ENCODE measurements around the gene SETX.

The SETX gene

DNA sequence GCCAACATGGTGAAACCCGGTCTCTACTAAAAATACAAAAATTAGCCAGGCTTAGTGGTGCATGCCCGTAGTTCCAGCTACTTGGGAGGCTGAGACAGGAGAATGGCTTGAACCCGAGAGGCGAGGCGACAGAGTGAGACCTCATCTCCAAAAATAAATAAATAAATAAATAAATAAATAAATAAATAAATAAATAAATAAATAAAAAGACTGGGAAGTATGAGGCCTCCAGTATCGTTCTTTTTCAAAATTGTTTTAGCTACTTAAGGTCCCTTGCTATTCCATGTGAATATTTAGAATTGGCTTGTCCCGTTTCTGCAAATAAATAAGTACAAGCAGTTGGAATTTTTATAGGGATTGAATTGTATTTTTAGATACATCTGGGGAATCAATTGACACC is 3.0 kb upstream of the SETX start:
- DNase-seq (ENCODE audit: low read depth): no peak

DNA sequence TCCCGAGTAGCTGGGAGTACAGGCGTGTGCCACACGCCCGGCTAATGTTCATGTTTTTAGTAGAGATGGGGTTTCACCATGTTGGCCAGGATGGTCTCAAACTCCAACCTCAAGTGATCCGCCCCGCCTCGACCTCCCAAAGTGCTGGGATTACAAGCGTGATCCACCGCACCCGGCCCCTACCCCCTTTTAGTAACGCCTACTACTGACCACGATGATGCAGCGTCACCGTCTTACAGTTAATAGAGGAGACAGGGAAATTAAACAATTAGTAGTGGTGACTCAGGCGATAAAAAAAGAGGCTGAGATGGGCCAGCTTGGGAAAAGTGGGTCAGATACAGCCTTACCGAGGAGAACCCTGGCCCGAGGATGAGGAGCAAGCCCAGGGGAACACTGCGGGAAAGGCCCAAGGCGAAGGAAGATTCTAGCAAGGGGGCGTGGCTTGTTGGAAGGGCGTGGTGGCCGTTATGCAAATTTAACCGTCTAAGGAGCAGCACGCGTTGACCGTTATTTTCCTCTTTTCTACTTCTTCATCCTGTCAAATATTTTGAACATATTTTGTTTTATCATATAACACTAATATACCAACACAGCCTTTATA is 1.6 kb upstream of the SETX start:
- no peak for DNase-seq (ENCODE audit: low read depth)

DNA sequence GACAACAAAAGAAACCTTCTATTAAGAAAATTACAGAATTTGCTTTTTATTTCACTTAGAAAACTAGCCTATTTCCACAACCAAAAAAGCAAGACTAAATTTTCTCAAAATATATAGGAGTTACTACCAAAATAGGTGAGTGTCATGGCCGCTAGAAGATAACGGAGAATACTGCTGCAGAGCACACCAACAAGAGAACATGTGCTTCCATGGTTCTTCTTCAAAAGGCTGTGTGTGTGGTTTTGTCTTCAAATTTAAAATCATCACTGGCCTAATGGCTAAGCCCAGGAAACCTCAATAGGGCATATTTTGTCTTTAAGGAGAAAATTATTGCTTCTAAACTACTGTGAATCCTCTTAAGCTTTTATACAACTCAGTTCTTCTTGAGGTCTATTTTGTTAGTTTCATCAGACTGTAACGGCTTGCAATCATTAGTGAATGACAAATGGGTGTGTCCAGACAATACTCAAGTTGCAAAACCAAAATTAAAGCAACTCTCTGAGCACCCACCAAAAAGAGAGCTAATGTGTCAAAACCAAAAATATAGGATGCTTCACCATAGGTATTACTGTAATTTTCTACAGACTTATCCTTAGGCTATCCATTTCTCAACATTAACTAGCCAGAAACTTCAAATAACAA is 3.3 kb downstream of the SETX start:
- DNase-seq (ENCODE audit: low read depth): no peak

DNA sequence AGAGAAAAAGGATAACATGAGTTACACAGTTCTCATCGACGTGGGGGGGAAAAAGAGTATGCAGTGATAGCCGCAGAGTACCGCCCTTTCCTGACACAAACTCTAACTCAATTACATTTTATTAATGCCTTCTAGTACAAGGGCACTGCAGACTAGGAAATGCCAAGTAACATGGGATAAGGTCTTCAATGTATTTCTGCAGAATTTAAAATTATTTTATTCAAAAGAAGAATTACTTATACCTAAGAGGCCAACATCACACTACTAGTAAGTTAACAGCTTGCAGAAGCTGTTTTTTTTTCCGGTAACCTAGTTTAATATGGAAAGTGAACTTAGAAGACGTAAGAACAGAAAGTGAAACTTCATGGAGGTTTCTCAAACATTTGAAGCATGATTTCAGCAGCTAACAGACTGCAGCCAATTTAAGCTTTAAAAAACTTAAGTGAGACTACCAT is 3.9 kb downstream of the SETX start:
- no peak for DNase-seq (ENCODE audit: low read depth)

DNA sequence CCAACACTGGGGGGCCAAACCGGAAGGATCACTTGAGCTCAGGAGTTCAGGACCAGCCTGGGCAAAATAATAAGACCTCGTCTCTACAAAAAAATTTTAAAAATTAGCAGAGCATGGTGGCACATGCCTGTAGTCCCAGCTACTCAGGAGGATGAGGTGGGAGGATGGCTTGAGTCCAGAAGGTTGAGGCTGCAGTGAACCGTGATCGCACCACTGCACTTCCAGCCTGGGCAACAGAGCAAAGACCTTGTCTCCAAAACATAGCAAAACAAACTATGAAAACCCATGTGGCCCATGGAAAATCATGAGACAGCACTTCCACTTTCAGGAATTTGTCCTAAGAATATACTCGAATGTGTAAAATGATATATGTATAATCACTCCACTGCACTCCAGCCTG is 6.1 kb downstream of the SETX start:
- no peak for DNase-seq (ENCODE audit: low read depth)

DNA sequence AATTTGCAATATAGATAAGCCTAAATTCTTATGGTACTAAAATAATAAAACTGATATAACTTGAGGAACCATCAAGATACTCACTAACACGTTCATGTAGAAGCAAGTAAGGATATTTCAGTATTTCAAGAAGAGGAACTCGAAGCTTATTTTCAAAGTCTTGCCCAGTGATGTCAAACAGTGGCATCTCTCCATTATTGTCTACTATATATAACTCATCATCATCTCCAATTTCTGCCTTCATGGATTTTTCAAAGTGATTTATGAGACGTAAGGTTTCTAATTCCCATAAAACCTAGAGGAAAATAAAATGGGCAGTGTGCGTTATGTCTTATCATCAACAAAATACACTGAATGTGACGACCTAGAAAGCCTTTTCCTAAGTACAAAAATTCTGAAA is 8.6 kb downstream of the SETX start:
- DNase-seq (ENCODE audit: low read depth): no peak

DNA sequence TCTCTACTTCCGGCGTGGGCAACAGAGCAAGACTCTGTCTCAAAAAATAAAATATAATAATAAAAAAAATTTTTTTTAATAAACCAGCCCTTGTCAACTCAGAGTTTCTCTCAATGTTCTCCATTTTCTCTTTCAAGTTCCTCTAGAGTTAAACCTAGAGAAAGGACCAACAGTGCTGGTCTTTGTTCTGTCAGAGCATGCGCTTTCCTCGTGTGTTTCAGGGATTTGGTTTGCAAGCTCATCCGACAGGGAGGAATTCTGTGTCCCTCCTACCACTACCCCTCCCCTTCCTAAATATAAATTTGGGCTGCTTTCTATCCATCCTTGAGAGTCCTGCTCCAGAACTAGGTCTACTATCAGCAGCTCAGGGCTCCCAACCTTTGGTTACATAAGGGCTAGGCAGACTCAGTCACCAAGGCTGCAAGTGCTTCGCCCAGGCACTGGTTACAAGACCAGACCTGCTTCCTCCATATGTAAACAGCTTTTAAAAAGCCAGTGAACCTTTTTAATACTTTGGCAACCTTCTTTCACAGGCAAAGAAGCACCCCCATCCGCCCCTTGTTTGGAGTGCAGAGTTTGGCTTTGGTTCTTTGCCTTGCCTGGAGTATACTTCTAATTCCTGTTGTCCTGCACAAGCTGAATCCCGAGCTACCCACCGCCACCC is 13.5 kb downstream of the SETX start:
- no peak for DNase-seq (ENCODE audit: low read depth)

DNA sequence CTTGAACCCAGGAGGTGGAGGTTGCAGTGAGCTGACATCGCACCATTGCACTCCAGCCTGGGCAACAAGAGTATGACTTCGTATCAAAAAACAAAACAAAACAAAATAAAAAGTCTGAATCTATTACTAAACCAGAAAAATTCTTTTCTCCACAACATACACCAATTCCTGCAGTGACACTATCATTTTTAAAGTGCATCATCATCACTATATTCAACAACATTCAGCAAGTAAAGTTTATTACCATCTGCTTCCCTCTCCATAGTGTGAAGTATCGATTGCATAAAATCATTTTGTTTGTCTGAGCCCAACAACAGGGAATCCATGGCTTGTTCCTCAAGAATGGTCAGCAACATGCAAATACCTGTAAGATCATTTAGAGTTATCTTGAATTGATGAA is 20.4 kb downstream of the SETX start:
- DNase-seq (ENCODE audit: low read depth): no peak

DNA sequence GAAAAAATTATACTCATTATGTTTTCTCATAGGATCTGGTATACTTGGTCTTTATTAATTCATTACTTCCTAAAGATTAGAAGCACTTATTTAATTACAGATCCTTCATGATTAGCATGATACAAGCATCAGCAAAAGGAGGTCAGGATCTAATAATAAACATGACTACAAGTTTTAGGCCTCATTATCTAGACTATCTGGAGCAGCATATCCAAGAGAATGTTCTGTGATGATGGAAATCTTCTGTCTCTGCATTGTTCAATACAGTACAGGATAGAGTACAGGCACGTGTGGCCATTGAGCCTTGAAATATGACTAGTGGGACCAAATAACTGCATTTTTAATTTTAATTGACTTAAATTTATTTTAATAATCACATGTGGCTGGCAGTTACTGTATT is 21.2 kb downstream of the SETX start:
- no peak for DNase-seq (ENCODE audit: low read depth)

DNA sequence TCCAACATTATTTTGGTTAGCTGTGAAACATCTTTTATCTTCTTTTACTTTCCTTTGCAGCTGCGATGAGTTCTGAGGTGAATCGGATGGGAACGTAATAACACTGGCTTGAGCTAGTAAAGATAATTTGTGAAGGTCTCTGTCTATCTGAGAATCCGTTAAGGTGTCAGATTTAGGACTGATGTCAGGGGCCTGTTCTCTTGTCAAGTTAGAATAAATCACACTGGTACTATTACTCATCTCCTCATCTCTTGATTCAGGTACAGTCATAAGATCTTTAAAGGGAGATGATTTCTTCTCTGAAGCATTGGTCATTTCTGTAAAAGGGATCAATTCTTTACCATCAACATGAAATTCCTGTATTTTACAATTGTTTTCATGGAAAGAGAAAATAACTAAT is 26.2 kb downstream of the SETX start:
- DNase-seq (ENCODE audit: low read depth): no peak

DNA sequence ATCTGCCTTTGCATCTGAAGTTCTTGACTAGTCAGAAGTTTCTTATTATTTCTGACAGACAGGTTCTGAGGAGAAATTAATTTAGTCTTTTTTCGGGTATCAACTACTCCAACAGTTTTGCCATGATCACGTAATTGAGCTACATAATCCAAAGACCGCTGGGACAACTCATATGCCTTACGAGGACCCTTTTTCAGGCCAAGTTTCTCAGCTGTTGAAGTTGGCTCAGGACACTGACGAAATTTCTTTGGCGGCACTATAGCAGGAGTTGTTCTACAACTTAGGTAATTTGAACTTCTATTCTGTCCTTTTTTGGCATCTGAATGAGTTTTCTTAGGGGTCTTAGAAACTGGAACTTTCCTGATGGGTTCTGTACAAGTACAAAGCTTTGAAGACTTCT is 27.2 kb downstream of the SETX start:
- no peak for DNase-seq (ENCODE audit: low read depth)

DNA sequence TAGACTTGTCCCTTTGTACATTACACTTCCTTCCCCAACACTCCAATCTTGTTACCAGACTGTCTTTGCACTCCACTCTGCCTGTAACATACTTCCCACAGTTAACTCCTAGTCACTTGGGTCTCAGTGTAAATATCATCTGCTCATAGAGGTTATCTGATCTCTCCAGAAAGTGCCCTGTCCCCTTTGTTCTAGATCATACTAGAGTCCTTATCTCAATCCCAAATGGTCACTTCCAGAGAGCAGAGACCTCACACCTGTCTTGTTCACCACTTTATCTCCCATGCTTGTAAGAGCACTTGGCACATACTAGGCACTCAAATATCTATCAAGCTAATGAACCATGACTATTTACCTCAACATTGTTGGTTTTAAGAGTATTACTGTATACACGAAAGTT is 30.4 kb downstream of the SETX start:
- DNase-seq (ENCODE audit: low read depth): no peak

DNA sequence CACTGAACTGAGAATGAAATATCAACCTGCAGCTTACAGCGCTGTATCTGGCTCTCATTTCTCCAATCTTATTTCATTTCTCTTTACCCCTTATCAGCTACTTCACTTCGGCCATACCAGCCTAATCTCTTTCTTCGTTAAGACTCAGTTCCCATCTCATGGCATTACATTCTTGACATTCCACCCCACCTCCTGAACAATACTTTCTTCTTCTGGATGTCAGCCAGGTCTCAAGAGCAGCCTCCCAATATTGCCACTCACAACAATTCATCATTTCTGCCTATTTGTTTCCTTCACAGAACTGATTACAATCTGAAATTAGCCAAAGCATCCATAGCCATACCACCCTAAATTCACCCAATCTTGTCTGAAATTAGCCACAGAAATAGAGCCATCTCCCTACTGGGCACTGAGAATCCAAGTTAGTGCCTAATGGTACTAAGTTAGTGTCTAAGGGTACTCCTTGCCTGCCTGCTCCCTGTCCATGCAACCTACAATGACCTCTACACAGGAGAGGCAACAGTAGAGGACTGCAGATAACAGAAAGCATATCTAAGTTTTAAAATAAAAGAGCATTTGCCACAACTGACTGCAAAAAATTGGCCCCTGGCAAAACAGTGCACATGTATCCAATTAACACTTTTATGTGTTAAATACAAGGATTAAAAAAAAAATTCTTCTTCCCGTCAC is 35.2 kb downstream of the SETX start:
- no peak for DNase-seq (ENCODE audit: low read depth)

DNA sequence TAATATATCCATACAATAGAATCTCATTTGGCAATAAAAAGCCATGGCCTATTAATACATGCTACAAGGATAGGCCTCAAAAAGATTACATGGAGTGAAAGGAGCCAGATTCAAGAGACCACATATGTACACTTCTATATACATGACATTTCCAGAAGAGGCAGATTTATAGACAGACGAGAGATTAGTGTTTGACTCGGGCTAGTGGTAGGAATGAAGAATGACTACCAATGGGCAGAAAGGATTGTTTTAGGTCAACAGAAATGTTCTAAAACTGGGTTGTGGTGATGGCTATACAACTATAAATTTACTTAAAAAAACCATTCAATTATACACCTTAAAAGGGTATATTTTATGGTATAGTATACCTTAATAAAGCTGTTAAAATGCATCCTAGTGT is 41.9 kb downstream of the SETX start:
- DNase-seq (ENCODE audit: low read depth): no peak

DNA sequence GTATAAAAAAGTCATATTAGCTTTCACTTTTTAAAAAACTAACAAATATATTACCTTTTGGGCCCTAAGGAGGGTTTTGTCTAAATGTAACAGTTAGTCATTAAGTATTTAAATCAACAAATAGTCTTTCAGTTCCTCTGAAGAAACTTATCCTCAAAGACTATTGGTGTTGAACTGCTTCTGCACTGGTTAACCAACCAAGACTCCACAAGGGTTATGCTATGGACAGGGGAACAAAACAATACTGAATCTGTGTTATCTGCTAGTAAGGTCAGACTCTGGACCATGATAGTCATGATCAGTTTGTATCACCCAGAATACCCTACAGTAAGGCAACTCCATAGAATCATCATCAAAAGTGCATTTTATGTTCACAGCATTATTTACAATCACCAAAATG is 42.4 kb downstream of the SETX start:
- no peak for DNase-seq (ENCODE audit: low read depth)

DNA sequence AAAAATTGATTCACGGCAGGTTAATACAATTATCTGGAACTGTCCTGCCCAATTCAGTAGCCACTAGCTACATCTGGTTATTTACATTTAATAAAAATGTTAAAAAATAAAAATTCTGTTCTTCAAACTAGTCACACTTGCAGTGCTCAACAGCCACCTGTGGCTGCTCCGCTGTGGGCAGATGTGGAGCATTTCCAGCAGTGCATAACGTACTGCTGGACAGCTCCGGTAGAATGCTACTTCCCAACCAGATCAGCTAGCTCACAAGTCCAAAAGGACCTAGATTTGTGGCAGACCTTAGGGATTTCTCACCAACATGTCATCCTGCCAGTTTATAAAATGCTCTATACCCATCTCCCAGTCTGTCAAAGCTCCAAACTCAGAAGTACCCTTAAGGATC is 42.8 kb downstream of the SETX start:
- no peak for DNase-seq (ENCODE audit: low read depth)

DNA sequence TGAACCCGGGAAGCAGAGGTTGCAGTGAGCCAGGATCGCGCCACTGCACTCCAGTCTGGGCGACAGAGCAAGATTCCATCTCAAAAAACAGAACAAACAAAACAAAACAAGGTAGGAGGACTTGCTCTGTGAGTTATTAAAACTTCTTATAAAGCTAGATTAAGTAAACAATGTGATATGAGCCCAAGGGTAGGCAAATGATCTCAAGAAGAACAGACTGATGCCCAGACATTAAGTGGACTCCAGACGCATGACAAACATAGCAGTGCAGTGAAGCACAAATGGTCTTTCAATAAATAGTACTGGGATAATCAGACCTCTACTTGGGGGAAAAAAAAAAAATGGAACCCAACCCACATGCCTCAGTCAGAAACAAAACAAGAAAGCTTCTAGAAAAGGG is 45.7 kb downstream of the SETX start:
- DNase-seq (ENCODE audit: low read depth): no peak

DNA sequence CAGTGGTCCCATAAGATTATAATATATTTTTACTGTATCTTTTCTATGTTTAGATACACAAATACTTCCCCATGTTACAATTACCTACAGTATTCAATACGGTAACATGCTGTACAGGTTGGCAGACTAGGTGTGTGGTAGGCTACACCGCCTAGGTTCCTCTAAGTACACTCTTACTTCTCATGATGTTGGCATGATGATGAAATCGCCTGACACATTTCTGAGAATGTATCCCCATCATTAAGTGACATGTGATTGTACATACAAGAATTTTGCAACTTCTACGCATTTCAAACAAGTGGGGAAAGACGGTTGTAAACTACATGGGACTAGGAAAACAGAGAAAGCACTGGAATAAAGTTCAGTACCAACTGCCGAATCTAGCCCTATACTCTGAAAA is 53.3 kb downstream of the SETX start:
- DNase-seq (ENCODE audit: low read depth): no peak

DNA sequence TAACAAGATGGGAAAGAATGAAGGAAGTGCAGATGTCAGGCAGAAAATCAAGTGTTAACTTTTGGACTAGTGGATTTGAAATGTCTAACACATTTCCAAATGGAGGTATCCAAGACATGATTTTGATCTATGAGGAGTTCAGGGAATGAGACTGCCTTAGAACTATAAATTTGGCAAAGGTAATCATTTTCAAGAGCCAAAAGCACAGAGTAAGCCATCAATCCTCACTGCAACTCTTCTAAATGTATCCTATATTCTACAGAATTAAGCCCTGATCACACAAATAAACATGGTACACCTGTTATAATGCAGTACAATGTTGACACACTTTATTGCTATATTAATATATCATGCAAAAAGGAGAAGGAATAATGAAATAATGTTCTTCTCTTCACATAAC is 55.6 kb downstream of the SETX start:
- no peak for DNase-seq (ENCODE audit: low read depth)

DNA sequence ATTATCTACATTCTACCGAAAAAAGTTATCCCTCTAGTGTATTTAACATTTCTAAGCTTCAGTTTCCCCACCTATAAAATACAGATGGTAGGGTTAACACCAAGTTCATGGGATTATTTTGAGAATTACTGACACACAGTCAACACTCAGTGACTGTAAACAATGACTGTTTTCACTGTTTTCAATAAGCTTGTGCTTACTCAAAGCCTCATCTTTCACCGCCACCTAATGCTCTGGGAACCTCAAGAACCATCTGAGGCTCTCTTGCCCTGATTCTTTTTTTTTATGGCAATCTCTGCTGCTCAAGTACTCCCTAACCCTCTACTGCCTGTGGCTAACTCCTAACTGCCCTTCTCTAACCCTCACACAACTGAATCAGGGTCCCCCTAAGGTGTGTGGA is 59.6 kb downstream of the SETX start:
- no peak for DNase-seq (ENCODE audit: low read depth)

DNA sequence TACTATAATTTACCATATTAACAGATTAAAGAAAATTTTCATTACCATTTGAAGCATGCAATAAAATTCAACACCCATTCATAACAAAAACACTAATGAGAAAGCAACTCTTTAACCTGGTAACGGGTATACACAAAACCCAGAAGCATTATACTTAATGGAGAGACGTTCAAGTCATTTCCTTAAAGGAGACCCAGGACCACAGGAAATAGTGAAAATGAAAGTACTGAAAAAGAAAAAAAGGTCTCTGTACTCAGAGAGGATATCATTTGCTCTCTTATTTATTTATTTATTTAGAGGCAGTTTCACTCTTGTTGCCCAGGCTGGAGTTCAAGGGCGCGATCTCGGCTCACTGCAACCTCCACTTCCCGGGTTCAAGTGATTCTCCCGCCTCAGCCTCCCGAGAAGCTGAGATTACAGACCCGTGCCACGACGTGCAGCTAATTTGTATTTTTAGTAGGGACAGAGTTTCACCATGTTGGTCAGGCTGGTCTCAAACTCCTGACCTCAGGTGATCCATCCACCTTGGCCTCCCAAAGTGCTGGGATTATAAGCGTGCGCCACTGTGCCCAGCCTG is 61.6 kb downstream of the SETX start:
- no peak for DNase-seq (ENCODE audit: low read depth)

DNA sequence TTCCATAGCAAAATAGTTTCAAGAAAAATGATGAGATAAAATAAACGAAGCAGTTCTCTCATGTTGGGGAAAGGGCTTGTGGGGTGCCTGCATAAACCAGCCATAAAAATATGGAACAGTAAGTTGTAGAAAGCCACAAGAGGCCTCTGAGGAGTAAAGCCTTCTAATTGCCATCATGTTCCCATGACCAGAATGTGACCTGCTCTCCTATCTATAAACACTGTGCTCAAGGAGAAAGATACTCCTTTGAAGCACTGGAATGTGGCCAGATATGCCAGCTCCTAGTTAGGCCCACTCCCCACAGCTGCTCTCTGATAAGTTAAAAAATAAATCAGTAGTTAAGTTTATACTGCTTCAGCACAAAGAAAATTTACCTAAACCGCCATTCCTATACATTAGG is 65.8 kb downstream of the SETX start:
- no peak for DNase-seq (ENCODE audit: low read depth)

DNA sequence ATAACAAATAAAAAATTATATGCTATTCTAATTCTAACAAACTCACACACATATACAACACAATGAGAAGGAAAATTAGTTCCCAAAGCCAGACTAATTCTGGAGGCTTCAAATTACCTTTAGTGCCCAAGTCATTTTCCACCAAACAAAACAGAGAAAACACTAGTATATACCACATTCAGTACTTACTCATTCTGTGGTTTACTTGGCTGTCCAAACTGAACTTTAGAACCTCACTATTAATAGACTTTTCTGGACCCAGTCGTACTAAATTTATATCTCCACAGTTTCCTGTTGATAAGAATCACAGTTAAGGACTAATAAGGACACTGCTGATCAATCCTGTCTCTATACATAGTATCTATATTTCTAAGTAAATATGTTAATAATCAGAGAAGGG is 66.4 kb downstream of the SETX start:
- DNase-seq (ENCODE audit: low read depth): no peak
